Liver (tissue), 3 donors: ENCODE measurements around the gene ZNF600.
"Not testable (repeated sequence)": the region's sequence is repeated elsewhere in the genome, so short reads cannot be mapped to it uniquely, and the experiment has no call there.

ENCODE experiments used
- ATF3 ChIP-seq: IDR thresholded peaks from 2 replicates; pipeline ENCODE4 v1.6.1; 2016; ENCODE audit warnings: antibody characterized with exemption
- CTCF ChIP-seq: fragments of 150-350 bp; IDR thresholded peaks from 2 replicates; pipeline ENCODE4 v1.5.1; 2017; ENCODE audit warnings: improper control_type of control experiment, low read depth, low read length; ENCODE audit not compliant: missing input control
- FOXA1 ChIP-seq: IDR thresholded peaks from 2 replicates; pipeline ENCODE4 v1.6.1; 2016; ENCODE audit warnings: antibody characterized with exemption
- GABPA ChIP-seq, 2 donors: IDR thresholded peaks in 1 of 2; conservative IDR thresholded peaks in 1 of 2; 2 replicates each; pipeline ENCODE4 v1.6.1; 2016; ENCODE audit warnings: antibody characterized with exemption in 2 of 2, mild to moderate bottlenecking in 1 of 2, moderate library complexity in 1 of 2
- HNF4A ChIP-seq, 2 donors: conservative IDR thresholded peaks; 2 replicates each; pipeline ENCODE4 v1.6.1; 2016; ENCODE audit warnings: antibody characterized with exemption in 2 of 2, mild to moderate bottlenecking in 2 of 2
- JUND ChIP-seq, 2 donors: IDR thresholded peaks; 2 replicates each; pipeline ENCODE4 v1.6.1; 2016; ENCODE audit warnings: antibody characterized with exemption in 2 of 2
- NR2F2 ChIP-seq: IDR thresholded peaks from 2 replicates; pipeline ENCODE4 v1.6.1; 2016; ENCODE audit warnings: antibody characterized with exemption
- RAD21 ChIP-seq, 2 donors: IDR thresholded peaks; 2 replicates each; pipeline ENCODE4 v1.6.1; 2016; ENCODE audit warnings: antibody characterized with exemption in 2 of 2, mild to moderate bottlenecking in 2 of 2
- RXRA ChIP-seq, 2 donors: IDR thresholded peaks; 2 replicates each; pipeline ENCODE4 v1.6.1; 2017 to 2018; ENCODE audit warnings: antibody characterized with exemption in 2 of 2, mild to moderate bottlenecking in 1 of 2
- YY1 ChIP-seq: IDR thresholded peaks from 2 replicates; pipeline ENCODE4 v1.6.1; 2016; ENCODE audit warnings: antibody characterized with exemption, mild to moderate bottlenecking
- TF ChIP-seq, protein P1 (sequence below): IDR thresholded peaks from 2 replicates; pipeline ENCODE4 v1.6.1; 2016; ENCODE audit warnings: antibody characterized with exemption
- donor health status: healthy.
- donor health status: healthy.

GRCh38 chr19:52782864-52783263, 3.7 kb downstream of the ZNF600 start:
- TF ChIP-seq RXRA (IDR thresholded peaks at IDR 0.05); CTCF; HNF4A (conservative IDR thresholded peaks at IDR 0.05); GABPA (IDR thresholded peaks at IDR 0.05 in 1 of 2, conservative IDR thresholded peaks at IDR 0.05 in 1 of 2); ATF3; YY1; RAD21 (IDR thresholded peaks at IDR 0.05); NR2F2; FOXA1; JUND (IDR thresholded peaks at IDR 0.05): not testable (repeated sequence)
- TF ChIP-seq, protein P1, sequence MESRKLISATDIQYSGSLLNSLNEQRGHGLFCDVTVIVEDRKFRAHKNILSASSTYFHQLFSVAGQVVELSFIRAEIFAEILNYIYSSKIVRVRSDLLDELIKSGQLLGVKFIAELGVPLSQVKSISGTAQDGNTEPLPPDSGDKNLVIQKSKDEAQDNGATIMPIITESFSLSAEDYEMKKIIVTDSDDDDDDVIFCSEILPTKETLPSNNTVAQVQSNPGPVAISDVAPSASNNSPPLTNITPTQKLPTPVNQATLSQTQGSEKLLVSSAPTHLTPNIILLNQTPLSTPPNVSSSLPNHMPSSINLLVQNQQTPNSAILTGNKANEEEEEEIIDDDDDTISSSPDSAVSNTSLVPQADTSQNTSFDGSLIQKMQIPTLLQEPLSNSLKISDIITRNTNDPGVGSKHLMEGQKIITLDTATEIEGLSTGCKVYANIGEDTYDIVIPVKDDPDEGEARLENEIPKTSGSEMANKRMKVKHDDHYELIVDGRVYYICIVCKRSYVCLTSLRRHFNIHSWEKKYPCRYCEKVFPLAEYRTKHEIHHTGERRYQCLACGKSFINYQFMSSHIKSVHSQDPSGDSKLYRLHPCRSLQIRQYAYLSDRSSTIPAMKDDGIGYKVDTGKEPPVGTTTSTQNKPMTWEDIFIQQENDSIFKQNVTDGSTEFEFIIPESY: not testable (repeated sequence)
